AG04450 (cell line): Measurements from ENCODE around the gene ZCCHC14. TPM values are rescaled to one million over a fixed set of nuclear protein-coding genes. Genes with fewer than 3 reads are reported as not detected.
"Not testable (repeated sequence)": the region's sequence is repeated elsewhere in the genome, so short reads cannot be mapped to it uniquely, and the experiment has no call there.

Experiments used
- CTCF ChIA-PET: fragments of 300-600, 350-600 bp; formaldehyde crosslinking; extraction: SDS; loops from one replicate; lab custom pipeline; 2022; ENCODE audit warnings: antibody characterized with exemption, inconsistent platforms; lab: Charles Lee
- POLR2A ChIA-PET: fragments of 350-600 bp; formaldehyde crosslinking; extraction: SDS; loops from one replicate; lab custom pipeline; 2021; ENCODE audit warnings: antibody characterized with exemption, inconsistent platforms; lab: Yijun Ruan, JAX
- DNase-seq: peaks from one replicate; pipeline ENCODE4 v3.0.0-alpha.2; 2011; ENCODE audit warnings: low read depth, low spot score
- H3K27ac ChIP-seq: one replicate; pipeline ENCODE4 v1.5.1; 2012; ENCODE audit warnings: low read depth, low read length, control low read depth
- H3K27me3 ChIP-seq: one replicate; pipeline ENCODE4 v1.6.0; 2012; ENCODE audit warnings: low read length; ENCODE audit not compliant: control insufficient read depth, insufficient read depth
- H3K4me3 ChIP-seq: 2 replicates; pipeline ENCODE4 v1.5.1; 2011; ENCODE audit warnings: mild to moderate bottlenecking, low read depth, low read length, control low read depth
- H3K9me3 ChIP-seq: 2 replicates; pipeline ENCODE4 v1.5.1; 2012; ENCODE audit warnings: low read length; ENCODE audit not compliant: control insufficient read depth, insufficient read depth
- CTCF ChIP-seq: IDR thresholded peaks from 2 replicates; pipeline ENCODE4 v1.5.1; 2011; ENCODE audit warnings: low read depth, low read length, control low read depth, inconsistent platforms
- polyA plus RNA-seq: library from polyadenylated mRNA; depleted of rRNA; stranded (reverse); fragments of >200 nt; gene quantifications from 2 replicates; pipeline ENCODE4 v1.2.3, GENCODE V29; 2011

ZCCHC14 gene
- polyA plus RNA-seq, 1 experiment, result 6.2 TPM

- no peak for TF ChIP-seq CTCF
- no peaks in the 10 kb centered on the region for H3K9me3 ChIP-seq
- ChIA-PET POLR2A (no interaction called here), CTCF (interaction anchor here (0.7 kb wide), 1 partner anchor 143 kb away, joined by 5 read pairs; no protein-coding TSS in a partner anchor)
- DNase-seq, result no peak
- H3K27me3 ChIP-seq, result no peaks in the 10 kb centered on the region
- H3K27ac ChIP-seq, result no peak overlapping the region
- peak overlapping the region; percentile 50 for H3K4me3 ChIP-seq
These were observed 920 bp upstream of the ZCCHC14 start for GRCh38 chr16:87493608-87494280.

DNA sequence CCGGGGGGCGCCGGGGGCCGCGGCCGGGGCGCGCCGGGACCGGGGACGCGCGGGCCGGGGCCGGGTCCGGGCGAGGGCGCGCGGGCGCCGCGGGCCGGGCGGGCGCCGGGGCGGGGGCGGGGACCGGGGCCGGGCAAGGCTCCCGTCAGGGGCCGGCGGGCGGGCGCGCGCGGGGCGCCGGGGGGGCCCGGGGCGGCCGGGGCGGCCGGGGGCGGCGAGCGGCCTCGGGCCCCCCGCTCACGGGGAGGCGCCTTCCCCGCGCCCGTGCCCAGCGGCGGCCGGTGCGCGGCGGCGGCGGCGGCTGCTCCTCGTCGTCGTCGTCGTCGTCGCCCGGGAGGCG is 563 bp downstream of the ZCCHC14 start:
- POLR2A ChIA-PET, result no interaction called here
- Histone ChIP-seq H3K4me3 (peak overlapping the region; percentile 44; the same call in 1 of the 2 replicates), H3K9me3 (no peaks in the 10 kb centered on the region), H3K27me3 (no peaks in the 10 kb centered on the region), H3K27ac (no peak overlapping the region)
- DNase-seq, result no peak
- no peak for TF ChIP-seq CTCF
- CTCF ChIA-PET, result interaction anchor here (1.2 kb wide), 1 partner anchor 144 kb away, joined by 4 read pairs; no protein-coding TSS in a partner anchor

- Histone ChIP-seq H3K9me3 (no peaks in the 10 kb centered on the region), H3K27ac (no peak overlapping the region), H3K27me3 (no peaks in the 10 kb centered on the region), H3K4me3 (peak overlapping the region; percentile 65)
- CTCF ChIA-PET, result interaction anchor here (1.2 kb wide), 1 partner anchor 145 kb away, joined by 4 read pairs; no protein-coding TSS in a partner anchor
- DNase-seq, result no peak
- no peak for TF ChIP-seq CTCF
- POLR2A ChIA-PET, result no interaction called here
These were observed 1.1 kb downstream of the ZCCHC14 start for GRCh38 chr16:87491522-87492290.

GRCh38 chr16:87490799-87491521 is 1.9 kb downstream of the ZCCHC14 start:
- peak overlapping the region; percentile 65 for H3K4me3 ChIP-seq
- DNase-seq, H3K27me3 ChIP-seq, H3K27ac ChIP-seq, POLR2A ChIA-PET, H3K9me3 ChIP-seq: not testable (repeated sequence)
- CTCF ChIA-PET, result interaction anchor here (1.2 kb wide), 1 partner anchor 145 kb away, joined by 4 read pairs; no protein-coding TSS in a partner anchor

DNA sequence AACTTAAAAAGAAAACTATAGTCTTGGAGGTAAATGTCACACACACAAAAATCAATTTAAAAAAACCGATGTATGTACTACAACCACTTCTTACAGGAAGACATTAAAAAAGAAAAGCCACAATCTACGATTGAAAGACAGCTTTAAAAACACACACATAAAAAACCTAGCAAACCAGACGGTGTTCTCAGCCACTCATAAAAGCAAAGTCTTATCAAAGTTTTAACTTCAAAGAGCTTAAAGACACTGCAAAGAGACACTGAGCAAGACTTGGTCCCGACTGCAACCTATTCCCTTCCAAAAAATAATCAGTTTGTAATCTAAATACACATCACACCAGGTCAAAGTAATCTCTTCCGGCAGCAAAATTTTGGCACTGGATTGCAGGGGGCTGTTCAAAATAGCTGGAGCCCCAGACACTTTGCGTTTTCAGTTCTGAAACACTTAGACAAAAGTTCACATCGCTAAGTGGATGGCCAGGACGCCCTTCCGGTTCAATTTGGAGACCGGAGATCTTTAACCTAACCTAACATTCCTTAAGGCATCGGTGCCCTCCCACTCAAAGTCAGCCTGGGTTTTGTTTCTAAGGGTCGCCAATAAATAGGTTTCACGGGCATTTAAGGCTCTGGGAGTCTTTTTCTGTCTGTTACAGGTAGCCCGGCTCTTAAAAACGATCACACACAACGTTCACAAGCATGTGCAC is 2.6 kb downstream of the ZCCHC14 start:
- ChIA-PET POLR2A (no interaction called here), CTCF (no interaction called here)
- Histone ChIP-seq H3K9me3 (no peaks in the 10 kb centered on the region), H3K4me3 (peak overlapping the region; percentile 65), H3K27me3 (no peaks in the 10 kb centered on the region), H3K27ac (no peak overlapping the region)
- no peak for TF ChIP-seq CTCF
- no peak for DNase-seq
